ENCODE data around the gene FYN. TPM values are rescaled to one million over a fixed set of nuclear protein-coding genes. Genes with fewer than 3 reads are reported as not detected.

Gene FYN
- total RNA-seq, 2 donors from 2014 or later: 13.7 to 103 TPM

DNA sequence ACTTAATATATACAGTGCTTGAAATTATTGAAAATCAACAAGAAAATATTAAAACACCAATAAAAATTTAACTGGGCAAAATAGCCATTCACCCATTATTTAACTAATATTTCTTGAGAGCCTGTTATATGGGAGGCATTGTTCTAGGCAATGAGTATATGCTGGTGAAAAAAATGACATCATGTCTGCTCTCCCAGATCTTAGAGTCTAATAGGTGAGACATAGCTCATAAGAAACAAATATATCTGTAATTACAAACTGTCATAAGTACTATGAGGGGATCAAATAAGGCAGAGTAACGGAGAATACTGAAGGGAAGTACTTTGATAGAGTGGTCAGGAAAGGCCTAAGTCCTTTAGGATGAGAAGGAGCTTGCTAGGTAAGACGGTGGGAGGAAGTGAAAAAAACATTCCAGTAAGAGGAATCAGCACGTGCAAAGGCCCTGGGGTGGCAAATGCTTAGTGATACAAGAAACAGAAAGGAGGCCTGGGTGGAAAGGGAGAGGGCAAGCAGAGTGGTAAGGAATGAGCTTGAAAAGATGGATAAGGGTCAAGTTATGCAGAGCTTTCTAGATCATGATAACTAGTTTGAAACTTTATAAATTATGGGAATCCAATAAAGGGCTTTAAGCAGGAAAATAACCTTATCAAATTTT is 12.2 kb upstream of the FYN start:
- H3K36me3 ChIP-seq: no peaks in the 10 kb centered on the region
- no peak for DNase-seq (ENCODE audit: low spot score)
- intact Hi-C loops (cut with DNase I): no loop called here
- no peak overlapping the region for H3K4me3 ChIP-seq
- no peak overlapping the region for H3K27ac ChIP-seq
- TF ChIP-seq, protein P1, sequence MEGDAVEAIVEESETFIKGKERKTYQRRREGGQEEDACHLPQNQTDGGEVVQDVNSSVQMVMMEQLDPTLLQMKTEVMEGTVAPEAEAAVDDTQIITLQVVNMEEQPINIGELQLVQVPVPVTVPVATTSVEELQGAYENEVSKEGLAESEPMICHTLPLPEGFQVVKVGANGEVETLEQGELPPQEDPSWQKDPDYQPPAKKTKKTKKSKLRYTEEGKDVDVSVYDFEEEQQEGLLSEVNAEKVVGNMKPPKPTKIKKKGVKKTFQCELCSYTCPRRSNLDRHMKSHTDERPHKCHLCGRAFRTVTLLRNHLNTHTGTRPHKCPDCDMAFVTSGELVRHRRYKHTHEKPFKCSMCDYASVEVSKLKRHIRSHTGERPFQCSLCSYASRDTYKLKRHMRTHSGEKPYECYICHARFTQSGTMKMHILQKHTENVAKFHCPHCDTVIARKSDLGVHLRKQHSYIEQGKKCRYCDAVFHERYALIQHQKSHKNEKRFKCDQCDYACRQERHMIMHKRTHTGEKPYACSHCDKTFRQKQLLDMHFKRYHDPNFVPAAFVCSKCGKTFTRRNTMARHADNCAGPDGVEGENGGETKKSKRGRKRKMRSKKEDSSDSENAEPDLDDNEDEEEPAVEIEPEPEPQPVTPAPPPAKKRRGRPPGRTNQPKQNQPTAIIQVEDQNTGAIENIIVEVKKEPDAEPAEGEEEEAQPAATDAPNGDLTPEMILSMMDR (IDR thresholded peaks at IDR 0.05): no peak
- TF ChIP-seq POLR2A (IDR thresholded peaks at IDR 0.05): no peak
- TF ChIP-seq POLR2AphosphoS5 (IDR thresholded peaks at IDR 0.05): no peak
- WGBS: 96% methylated on average over 3 of the region's 3 CpGs
- no peaks in the 10 kb centered on the region for H3K4me1 ChIP-seq (replicated peaks)
- H3K9me3 ChIP-seq: no peaks in the 10 kb centered on the region
- no peaks in the 10 kb centered on the region for H3K27me3 ChIP-seq (replicated peaks; ENCODE audit: insufficient read depth)

DNA sequence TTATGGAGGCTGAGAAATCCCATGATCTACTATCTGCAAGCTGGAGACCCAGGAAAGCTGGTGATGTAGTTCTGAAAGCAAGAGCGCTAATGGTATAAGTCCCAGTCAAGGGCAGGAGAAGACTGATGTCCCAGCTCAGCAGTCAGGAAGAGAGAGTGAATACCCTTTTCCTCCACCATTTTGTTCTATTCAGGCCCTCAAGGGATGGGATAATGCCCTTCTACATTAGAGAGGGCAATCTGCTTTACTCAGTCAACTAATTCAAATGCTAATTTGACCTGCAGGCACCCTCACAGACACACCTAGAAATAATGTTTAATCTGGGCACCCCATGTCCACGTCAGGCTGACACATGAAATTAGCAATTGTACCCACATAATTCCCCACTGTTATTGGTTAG is 10.8 kb upstream of the FYN start:
- WGBS: 89% methylated on average over 2 of the region's 2 CpGs
- Histone ChIP-seq H3K4me3 (no peak overlapping the region), H3K27ac (no peak overlapping the region), H3K36me3 (no peaks in the 10 kb centered on the region), H3K27me3 (replicated peaks; ENCODE audit: insufficient read depth) (no peaks in the 10 kb centered on the region), H3K9me3 (no peaks in the 10 kb centered on the region), H3K4me1 (replicated peaks) (no peaks in the 10 kb centered on the region)
- intact Hi-C loops (cut with DNase I): no loop called here
- no peak for TF ChIP-seq POLR2AphosphoS5 (IDR thresholded peaks at IDR 0.05)
- no peak for TF ChIP-seq POLR2A (IDR thresholded peaks at IDR 0.05)
- TF ChIP-seq, protein P1 (IDR thresholded peaks at IDR 0.05): no peak
- no peak for DNase-seq (ENCODE audit: low spot score)

DNA sequence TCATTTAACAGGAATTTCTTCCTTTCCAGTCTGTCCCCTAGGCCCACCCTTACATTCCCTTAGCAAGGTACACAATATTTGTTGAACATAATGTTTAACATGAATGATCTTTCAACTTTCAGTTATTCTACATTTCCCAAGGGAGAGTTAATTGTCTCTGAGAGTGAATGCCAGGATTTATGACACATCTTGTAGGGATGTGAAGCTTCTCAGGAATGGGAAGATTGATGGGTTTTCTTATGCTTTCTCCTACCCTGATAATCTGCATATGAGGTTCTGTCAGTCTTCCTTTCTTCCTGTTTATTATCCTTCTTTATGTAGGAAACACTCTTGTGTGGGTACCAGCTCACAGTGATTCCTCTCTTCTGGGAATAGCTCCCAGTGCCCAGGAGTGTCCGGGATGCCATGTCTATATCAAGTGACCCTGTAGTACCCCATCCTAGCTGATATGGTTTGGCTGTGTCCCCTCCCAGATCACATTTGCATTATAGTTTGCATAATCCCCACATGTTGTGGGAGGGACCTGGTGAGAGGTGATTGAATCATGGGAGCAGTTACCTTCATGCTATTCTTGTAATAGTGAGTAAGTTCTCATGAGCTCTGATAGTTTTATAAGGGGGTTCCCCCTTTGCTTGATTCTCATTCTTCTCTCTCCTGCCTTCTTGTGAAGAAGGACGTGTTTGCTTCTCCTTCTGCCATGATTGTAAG is 7.1 kb upstream of the FYN start:
- intact Hi-C loops (cut with DNase I): no loop called here
- TF ChIP-seq POLR2AphosphoS5 (IDR thresholded peaks at IDR 0.05) (no peak), POLR2A (IDR thresholded peaks at IDR 0.05) (no peak)
- TF ChIP-seq, protein P1 (IDR thresholded peaks at IDR 0.05): no peak
- no peaks in the 10 kb centered on the region for H3K36me3 ChIP-seq
- no peak overlapping the region for H3K27ac ChIP-seq
- no peaks in the 10 kb centered on the region for H3K27me3 ChIP-seq (replicated peaks; ENCODE audit: insufficient read depth)
- 83% methylated on average over 2 of the region's 2 CpGs for WGBS
- no peak overlapping the region for H3K4me3 ChIP-seq
- no peak for DNase-seq (ENCODE audit: low spot score)
- H3K9me3 ChIP-seq: no peaks in the 10 kb centered on the region
- no peaks in the 10 kb centered on the region for H3K4me1 ChIP-seq (replicated peaks)

DNA sequence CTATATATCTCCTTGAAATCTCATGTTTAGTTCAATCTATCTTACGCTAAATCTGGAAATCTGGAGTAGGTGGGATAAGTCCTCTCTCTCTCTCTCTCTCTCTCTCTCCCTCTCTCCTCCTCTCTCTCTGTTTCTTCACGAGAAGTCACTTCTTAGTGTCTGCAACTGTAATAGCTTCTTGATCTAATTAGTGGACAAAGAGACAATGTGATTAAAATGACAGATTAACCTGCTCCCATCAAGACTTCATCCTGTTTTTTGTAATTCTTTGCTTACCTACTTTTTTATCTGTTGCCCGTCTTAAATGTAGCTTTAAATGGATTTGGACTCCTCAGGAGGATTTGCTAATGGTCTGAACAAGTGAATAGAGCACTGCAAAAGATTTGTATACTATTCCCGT is 2.5 kb upstream of the FYN start:
- H3K4me3 ChIP-seq: no peak overlapping the region
- no peaks in the 10 kb centered on the region for H3K9me3 ChIP-seq
- no peaks in the 10 kb centered on the region for H3K36me3 ChIP-seq
- 97% methylated on average over 4 of the region's 4 CpGs for WGBS
- H3K4me1 ChIP-seq (replicated peaks): peaks cover 3% of the 10 kb centered on the region
- H3K27ac ChIP-seq: no peak overlapping the region
- intact Hi-C loops (cut with DNase I): loop anchor here (10.0 kb wide), 1 partner anchor 391 kb away; the partner anchor contains the start of gene REV3L
- no peak for DNase-seq (ENCODE audit: low spot score)
- TF ChIP-seq POLR2A (IDR thresholded peaks at IDR 0.05) (no peak), POLR2AphosphoS5 (IDR thresholded peaks at IDR 0.05) (no peak)
- TF ChIP-seq, protein P1 (IDR thresholded peaks at IDR 0.05): no peak
- H3K27me3 ChIP-seq (replicated peaks; ENCODE audit: insufficient read depth): no peaks in the 10 kb centered on the region
